ENCODE data around the gene DNASE1L2.
A peak's percentile ranks its signal among the peaks of the same experiment; 100 is the strongest.
"Not testable (repeated sequence)": the region's sequence is repeated elsewhere in the genome, so short reads cannot be mapped to it uniquely, and the experiment has no call there.

DNASE1L2 gene

DNA sequence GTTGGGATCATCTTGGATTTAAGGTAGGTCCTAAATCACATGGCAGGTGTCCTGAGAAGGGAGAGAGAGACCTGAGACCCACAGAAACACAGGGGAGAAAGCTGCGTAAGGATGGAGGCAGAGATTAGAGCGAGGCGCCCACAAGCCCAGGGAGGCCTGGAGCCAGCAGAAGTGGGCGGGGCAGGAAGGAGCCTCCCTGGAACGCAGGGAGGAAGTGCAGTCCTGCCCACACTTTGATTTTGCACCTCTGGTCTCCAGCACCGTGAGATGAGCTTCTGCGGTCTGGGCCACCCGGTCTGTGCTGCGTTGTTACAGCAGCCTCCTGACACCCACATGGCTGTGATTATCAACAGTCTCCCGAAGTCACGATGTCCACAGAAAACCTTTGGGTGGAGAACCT lies 6.4 kb downstream of the DNASE1L2 start:
- DNase-seq, result no peak

DNA sequence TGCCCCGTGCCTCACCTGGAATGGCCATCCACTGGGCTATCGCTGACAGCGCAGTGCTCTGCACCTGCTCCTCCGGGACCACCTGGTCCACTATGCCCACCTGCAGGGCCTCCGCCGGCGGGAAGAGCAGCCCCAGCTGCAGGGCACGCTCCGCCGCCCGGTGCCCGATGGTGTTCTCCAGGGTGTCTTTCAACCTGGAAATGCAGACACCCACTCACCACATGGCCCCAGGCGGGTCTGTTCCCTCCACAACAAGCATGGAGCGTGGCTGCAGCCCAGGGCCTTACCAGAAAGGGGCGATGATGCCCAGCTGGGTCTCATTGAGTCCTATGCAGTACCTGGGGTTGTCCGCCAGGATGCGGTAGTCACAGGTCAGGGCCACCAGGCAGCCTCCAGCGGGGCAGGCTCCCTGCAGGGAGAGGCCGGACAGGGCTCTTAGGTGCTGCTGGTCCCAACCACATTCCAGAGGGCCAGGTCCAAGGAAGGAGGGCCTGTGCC lies 6.8 kb downstream of the DNASE1L2 start:
- no peak for DNase-seq

DNA sequence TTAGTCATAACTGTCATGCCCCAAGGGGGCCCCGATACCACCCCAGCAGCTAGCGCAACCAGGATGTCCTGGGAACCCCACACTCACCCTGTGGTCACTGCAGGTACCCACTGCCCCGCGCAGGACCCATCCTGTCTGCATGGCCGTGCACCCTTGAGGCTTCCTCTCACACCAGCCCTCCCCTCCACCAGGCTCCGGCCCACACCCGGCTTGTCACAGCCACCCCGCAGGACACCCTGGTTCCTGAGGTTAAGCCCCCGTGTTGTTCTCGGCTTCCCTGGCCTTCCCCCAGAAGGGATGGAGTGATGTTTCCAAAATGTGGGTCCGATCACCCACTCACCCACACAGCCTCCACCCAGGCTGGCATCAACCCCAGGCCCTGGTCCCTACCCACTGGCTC lies 7.5 kb downstream of the DNASE1L2 start:
- DNase-seq, result no peak

DNA sequence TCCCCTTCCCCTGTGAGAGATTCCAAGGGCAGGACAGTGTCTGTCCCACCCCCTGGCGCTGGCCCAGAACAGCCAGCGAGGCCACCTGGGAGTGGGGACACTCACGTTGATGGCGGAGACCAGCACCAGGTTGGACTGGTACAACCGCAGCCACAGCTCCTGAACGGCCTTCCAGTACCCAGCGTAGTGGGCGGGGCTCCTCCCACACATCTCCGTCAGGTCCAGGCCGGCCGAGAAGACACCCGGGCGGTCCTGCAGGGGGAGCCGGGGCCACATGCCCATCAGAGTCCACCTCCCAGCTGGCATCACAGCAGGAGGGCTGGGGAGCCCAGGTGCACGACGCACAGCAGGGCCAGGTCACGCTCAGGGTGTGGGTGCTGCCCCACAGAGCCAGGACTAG lies 8.1 kb downstream of the DNASE1L2 start:
- no peak for DNase-seq

DNA sequence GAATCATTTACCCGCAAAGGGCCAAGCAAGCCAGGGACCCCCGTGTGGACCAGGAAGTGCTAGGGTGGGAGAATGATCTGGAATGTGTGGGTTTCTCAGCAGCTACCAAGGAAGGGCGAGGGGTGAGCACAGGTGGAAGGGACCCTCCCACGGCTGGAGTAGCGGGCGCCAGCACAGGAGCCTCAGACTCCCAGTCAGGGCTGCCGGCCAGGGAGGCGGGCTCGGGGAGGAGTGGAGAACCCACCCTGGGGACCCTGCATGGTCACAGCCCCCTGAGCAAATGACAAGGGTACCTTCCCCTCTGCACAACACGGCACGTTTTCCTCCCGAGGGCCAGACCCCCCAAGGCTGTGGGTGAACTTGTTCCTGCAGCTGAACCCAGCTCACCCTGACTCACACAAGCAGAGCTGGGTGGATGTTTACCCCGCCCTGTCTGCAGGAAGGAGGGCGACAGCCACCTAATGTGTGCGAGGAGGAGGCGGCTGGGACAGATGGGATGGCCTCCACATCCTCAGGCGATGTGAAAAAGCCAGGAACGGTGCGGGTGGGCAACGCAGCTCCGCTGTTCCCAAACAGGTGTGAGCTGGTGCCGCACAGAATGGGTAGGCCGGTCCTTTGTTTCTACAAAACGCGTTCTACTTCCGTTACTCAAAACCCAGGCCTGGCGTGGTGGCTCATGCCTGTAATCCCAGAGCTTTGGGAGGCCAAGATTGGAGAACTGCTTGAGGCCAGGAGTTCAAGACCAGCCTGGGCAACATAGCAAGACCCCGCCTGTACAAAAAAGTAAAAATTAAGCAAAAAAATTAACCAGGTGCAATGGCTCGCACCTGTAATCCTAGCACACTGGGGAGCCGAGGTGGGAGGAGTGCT lies 8.9 kb downstream of the DNASE1L2 start:
- DNase-seq, result no peak

DNA sequence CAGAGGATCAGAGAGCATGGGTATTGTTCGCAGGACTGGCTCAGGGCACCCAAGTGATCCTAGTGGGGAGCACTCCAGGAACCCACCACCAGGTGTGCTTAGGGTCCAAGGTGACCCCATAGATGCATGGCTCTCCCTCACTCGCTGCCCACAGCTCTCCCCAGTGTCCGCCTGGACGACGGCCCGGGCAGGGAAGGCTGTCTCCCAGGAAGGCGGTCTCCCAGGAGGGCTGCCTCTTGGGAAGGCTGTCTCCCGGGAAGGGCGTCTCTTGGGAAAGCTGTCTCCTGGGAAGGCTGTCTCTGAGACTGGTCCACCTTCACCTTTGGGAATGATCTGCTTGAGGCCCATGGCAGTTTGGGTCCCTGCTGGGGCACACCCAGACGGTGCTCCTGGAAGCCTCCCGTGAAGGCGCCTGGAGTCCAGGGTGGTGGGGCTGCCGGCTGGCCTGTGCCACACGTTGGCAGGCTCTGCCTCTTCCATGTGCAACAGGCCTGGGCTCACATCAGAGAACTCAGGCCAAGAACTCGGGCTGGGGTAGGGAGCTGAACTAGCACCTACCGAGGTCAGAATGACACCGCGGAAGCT lies 10.1 kb downstream of the DNASE1L2 start:
- DNase-seq, result no peak

DNA sequence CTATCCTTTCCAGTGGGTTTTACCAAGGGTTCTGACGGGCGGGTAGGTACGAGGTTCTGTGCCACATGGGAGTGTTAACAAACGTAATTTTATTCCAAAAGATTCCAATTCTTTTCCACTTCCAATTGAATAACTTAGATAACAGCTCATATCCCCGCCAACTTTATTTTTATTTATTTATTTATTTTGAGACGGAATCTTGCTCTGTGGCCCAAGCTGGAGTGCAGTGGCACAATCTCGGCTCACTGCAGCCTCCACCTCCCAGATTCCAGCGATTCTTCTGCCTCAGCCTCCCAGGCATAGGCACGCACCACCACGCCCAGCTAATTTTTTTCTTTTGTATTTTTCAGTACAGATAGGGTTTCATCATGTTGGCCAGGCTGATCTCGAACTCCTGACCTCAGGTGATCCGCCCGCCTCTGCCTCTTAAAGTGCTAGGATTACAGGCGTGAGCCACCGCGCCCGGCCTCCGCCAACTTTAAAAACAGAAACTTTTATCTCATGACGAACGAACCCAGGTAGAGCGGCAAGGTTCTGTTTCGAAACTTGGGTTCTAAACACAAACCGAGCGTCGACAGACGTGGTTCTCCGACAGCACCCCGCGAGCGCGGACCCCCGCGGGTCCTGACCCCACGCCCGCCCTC lies 14.5 kb downstream of the DNASE1L2 start:
- no peak for DNase-seq

DNA sequence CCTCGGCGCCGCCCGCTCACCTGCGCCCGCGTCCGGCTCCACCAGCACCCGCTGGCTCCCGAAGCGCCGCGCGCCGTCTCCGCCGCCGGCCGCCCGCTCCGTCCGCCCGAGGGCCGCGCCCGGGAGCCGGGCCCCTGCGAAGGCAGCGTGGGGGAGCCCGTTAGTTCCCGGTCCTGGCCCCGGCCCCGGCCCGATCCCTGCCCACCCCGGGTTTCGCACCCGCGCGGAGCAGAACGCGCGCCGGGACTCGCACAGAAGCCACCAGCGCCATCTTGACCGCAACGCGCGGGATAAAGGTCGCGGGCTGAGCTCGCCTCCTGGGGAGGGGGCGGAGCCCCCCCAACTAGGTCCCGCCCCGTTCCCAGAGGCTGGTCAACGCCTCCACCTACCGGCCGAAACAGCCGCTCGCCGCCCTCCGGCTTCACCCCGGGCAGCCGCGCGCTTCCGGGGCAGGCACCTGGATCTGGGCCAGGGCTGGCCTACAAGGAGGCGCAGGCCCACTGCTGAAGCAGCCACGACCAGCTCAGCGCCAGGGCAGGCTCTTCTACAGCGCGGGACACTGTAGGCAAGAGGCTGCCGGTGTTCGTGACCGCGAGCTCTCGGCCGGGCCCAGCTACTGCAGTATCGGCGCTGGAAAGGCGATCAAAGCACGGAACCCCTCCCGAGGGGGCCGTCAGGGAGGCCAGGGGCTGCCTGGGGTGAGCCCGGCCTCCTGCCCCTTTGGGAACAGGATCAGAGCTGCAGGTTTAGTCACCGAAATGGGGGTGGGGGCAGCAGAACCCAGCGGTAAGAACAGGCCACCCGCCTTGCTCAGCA lies 15.3 kb downstream of the DNASE1L2 start, which contains the start of gene ECI1:
Gene ECI1 (minus strand): TSS at position 292 of the 816 bp plus-strand sequence. CDS start 21 bp downstream, at position 271.
- DNase-seq, result peak; percentile 58

DNA sequence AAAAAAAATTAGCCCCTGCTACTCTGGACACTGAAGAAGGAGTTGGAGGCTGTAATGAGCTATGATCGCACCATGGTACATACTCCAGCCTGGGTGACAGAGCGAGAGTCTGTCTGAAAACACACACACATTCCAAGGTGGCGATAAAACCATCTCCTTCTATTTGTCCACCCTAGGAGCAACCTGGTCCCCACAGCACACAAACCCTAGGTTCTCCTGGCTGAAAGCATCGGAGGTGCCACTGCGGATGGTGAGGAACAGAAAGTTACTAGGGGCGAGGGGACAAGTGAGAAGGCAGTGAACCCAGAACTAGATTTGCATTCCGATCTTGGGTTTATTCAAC lies 16.5 kb downstream of the DNASE1L2 start:
- DNase-seq, result no peak

DNA sequence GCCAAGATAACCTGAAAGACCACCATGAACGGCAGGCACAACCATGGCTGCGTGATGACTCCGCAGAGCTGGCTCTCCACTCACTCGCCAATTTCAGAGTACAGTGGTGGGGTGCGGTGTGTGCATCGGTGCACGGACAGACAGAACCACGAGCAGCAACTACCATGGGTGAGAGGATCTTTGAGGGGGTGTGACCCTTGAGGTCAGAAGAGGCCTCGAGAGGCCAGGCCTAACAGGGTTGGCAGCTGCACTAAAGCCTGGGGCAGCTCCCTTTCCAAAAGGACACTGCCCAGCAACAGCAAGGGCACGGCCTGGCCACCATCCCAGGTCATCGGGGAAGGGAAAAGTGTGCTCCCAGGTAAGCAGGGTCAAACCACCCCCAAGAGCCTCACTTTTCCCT lies 17.0 kb downstream of the DNASE1L2 start:
- no peak for DNase-seq

DNA sequence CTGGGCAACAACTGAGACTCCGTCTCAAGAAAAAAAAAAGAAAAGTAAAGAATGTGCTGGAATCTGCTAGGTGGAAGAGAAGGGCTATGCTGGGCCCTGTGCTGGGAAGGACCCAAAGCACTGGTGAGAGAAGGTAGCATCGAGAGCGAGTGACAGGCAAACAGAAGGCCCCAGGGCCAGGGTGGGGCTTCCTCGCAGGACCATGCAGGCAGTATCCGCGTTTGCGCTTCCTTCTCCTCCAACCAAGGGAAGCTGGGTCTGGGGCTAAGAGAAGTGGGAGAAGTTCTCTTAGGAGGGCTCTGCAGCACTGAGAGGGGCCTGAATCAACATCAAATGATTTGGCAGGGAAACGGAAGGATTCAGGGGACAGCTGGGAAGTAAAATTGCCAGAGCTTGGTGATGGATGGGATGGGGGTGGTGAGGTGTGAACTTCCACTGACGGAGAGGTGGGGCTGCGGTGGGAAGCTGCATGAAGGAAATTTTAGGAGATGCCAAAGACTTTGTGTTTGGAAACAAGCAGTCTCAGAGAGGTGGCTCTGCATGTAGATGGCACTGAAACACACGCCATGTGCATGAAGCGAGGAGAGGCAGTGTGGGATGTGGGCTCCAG lies 20.4 kb downstream of the DNASE1L2 start:
- DNase-seq, result no peak

DNA sequence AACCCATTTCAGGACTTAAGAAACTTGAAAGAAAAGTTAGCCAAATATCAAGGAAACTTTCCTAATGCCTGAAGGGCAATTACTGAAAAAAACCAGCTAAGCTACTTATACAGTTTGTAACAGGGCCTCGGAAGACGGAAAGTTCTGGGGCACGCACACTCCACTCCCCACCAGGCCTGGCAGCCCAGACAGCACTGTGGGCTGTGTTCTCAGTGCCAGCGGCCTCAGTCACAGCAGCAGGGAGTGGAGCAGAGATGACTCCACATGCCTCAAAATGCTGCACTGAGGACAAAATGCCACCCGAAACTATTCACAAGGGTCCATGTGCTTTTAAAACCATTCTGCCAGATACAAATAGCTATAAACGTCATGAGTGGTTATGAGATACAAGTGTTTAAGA lies 21.5 kb downstream of the DNASE1L2 start:
- no peak for DNase-seq

DNA sequence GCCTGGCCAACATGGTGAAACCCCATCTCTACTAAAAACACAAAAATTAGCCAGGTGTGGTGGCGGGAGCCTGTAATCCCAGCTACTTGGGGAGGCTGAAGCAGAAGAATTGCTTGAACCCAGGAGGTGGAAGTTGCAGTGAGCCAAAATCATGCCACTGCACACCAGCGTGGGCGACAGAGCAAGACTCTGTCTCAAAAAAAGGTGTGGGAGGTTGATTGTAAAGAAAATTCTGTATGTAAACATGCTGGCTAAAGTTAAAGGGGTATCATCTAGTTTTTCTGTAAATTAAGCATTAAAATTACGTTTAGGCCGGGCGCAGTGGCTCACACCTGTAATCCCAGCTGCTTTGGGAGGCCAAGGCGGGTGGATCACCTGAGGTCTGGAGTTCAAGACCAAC lies 22.3 kb downstream of the DNASE1L2 start:
- not testable (repeated sequence) for DNase-seq

DNA sequence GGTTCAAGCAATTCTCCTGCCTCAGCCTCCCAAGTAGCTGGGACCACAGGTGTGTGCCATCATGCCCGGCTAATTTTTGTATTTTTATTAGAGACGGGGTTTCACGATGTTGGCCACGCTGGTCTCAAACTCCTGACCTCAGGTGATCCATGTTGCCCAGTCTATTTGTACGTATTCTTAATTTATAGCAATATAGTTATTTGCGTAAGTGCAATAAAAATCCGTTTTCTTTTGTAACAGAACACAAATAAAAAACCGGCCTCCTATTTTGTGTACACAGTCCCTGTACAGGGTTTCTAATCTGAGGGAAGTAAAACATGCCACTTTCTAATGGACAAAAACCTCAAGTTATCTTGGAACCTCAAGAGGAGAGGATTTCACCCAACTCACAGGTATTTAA lies 24.0 kb downstream of the DNASE1L2 start:
- no peak for DNase-seq

DNA sequence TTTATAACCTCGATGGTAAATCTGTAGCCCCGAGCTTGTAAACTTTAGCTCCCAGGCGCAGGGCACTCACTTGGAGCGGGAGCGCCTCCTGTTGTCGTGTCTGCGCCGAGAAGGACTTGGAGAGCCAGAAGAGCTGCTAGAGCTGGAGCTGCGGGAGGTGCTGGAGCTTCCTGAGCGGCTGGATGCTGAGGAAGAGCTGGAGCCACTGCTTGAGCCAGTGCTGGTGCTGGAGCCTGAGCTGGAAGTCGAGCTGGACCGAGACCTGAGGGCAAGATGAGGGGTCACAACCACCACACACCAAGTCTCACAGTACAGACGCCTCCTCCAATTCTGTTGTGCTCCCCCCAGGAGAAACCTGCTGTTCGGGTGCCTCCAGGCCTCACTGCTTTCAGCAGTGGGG lies 26.8 kb downstream of the DNASE1L2 start:
- not testable (repeated sequence) for DNase-seq

DNA sequence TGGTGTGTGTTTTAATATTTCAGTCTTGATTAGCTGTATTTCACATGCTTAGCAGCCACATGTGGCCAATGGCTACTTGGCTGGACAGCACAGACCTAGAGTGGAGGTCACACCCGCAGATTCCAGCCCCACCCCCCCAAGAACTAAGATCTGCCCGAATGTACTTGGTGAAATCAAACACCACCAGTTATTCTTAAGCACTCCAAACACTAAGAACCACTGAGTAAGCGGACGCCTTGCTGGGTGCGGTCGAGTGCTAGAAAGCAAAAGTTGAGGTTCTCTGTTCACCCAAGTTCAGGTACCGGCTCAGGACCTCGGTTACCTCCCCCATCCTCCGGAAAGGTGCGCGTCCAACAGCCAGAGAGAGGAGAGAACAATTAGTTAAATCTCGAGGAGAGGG lies 30.6 kb downstream of the DNASE1L2 start:
- DNase-seq, result not testable (repeated sequence)

DNA sequence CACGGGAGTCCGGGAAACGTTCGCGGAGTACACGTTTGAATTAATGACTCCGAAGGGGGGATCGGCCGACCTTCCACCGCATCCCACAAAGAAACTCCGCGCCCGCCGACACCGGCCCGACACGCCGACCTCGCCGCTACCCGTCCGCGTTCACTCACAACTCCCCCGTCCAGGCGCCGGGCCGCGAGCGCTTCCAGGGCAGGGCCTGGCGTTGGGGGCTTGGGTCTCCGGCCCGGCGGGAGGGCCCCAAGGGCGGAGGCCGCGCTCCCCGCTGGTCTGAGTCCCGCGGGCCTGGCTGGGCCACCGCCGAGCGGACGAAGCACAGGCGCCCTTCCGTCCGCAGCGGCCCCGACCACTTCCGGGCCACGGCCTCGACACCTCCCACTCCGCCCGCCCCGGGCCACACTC lies 31.3 kb downstream of the DNASE1L2 start:
- DNase-seq, result not testable (repeated sequence)

DNA sequence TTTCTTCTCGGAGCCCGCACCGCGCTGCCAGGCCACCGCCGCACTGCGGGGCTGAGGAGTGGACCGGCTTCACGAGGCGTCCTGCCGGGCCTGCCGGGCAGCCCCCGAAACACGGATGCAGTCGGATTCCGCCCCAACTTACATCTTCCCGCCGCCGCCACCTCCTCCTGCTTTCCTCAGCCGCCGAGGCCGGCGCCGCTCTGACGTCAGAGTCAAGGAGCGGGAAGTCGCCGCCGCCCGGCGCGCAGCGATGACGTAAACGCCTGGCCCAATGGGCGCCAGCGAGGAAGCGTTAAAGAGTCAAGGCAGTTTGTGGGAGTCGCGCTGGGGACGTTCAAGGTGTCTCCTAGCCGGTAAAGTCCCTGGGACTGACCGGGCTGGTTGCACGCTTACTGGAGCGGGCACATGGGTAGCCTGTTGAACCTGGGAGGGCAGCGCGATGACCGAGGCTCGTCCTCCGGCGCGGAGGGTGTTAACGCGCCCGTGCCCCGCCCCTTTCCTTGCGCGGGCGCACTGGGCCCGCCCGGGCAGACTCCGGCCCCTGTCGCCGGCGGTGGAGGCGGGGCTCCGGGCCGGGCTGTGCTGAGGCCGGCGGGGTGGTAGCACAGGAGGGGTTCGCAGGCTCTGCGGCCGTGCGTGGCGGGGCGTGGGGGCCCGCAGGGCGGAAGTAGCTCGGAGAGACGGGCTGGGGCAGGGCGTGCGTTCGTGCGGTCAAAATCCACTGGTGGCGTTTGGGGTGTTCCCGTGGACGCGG lies 31.8 kb downstream of the DNASE1L2 start, which contains the start of gene RNPS1:
Gene RNPS1 (minus strand): TSS at position 214 of the 754 bp plus-strand sequence. CDS start 3,483 bp downstream, outside the sequence.
- peak; percentile 88 for DNase-seq

DNA sequence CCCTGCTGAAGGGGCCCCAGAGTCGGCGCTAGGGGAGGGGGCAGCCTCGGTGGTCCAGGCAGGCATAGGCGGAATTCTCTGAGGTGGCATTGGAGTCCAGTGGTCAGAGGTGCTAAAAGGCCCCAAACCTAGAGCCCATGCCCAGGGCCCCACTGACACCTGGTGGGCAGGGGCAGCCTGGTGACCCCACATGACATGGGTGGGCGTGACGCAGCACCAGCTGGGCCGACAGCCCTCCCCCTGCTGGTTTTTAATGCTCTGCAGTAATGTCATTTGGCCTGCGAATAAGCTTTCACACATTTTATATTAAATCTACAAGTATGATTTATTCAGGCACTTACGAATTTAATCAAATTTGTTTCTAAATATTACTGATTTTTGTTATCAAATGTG lies 33.8 kb downstream of the DNASE1L2 start:
- DNase-seq, result no peak

DNA sequence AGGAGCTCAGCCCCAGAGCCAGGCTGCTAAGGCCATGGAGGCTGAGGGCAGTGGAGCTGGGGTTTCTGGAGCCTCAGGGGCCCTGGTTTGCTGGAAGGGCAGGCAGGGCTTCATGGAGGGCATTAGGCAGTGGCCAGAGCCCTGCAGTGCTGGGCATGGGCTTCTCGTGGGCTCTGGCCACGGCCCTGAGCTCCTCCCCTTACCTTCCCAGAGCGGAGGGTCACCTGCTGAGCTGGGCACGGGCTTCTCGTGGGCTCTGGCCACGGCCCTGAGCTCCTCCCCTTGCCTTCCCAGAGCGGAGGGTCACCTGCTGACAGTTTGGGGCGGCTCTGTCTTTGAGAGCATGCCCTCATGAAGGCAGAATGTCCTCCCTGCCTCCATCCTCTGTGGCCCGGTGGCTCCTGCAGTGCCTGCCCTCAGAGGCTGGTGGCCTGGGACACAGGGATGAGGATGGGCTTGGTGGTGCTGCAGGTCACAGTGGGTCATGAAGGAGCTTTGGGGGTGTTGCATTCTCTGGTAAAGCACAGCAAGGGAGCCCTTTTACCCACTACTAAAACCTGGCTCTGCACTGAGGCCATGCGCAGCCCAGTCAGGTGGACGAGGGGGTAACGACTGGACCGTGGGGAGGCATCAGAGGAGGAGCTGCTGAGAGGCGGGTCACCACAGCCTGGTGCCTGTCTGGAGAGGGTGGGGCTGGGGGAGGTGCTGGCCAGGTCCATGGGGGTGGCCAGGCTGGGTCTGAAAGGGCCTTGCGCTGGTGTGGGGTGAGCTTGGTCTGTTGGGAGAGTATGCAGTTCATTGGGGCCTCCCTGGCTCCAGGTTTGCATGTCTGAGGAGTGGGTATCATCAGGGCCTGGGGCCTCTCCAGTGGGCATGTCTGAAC lies 34.6 kb downstream of the DNASE1L2 start:
- no peak for DNase-seq

Measured in NCI-H187 treated with DMSO at 0.1 percent for 48 hours (cell line).